ENCODE results near the gene KCNQ1.

KCNQ1 gene

DNA sequence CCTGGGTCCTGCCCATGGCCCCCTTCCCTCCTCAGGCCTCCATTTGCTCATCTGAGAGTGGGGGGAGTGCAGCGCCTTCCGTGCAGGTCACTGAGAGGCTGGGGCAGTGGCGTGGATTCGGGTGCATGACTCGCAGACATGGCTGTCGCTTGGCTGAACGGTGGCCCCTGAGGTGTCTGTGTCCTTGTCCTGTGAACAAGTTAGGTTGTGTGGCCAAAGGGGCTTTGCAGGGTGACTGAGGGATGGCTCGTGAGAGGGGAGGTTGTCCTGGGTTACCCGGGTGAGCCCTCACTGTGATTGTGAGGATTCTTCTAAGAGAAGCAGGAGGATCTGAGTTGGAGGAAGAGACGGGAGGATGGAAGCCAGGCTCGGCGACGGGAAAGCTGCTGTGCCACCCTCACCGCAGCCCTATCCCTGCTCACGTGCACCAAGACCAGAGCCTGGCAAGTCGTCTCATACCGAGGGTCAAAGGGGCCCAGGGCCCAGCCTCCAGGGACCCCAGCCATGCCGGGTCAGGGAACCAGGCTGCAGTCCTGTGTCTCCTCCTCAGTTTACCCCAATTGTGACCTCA lies 79.1 kb downstream of the KCNQ1 start:
- peaks cover 10% of the 10 kb centered on the region for H3K27me3 ChIP-seq (ENCODE audit: insufficient read depth, low read length)
- no peak overlapping the region for H2AFZ ChIP-seq (ENCODE audit: low read depth, low read length)
- no peaks in the 10 kb centered on the region for H3K9me3 ChIP-seq (ENCODE audit: low read length)
- H3K4me1 ChIP-seq (ENCODE audit: insufficient read depth, low read length) = no peaks in the 10 kb centered on the region
- no peak overlapping the region for H3K4me3 ChIP-seq (ENCODE audit: low read length)
- no peaks in the 10 kb centered on the region for H3K36me3 ChIP-seq (ENCODE audit: insufficient read depth, low read length)

GRCh38 chr11:2524446-2525165 lies 79.8 kb downstream of the KCNQ1 start:
- Histone ChIP-seq H3K36me3 (ENCODE audit: insufficient read depth, low read length) (no peaks in the 10 kb centered on the region), H2AFZ (ENCODE audit: low read depth, low read length) (no peak overlapping the region), H3K4me1 (ENCODE audit: insufficient read depth, low read length) (no peaks in the 10 kb centered on the region), H3K9me3 (ENCODE audit: low read length) (no peaks in the 10 kb centered on the region), H3K4me3 (ENCODE audit: low read length) (no peak overlapping the region), H3K27me3 (ENCODE audit: insufficient read depth, low read length) (peaks cover 12% of the 10 kb centered on the region)

DNA sequence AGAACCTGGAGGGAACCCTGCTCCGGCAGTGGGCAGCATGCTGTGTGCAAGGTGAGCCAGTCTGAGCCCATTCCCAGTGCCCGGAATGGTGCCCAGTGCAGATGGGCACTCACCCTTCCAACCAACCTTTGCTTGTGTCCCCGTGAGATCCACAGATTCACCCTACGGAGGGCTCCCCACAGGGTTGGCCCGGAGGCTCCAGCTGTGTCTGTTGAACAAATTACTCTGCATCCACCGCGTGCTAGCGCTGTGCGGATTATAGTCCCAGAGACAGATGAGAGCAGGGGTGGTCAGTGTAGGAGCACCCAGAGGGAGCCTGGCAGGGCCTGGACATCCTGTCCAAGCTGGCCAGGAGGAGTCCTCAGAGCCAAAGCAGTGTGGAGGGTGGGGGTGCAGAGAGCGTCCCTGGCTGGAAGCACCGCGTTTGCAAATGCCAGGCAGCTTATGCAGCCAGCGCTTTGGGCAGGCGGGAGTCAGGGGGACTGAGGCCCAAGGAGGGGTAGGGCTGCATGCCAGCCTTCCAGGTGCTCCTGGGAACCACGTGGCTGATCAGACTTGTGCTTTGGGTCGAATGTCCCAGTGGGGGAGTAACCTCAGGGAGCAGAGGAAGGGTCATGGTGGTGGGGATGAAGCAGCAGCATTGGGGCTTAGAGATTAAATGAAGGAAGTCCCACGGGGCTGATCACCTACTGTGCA lies 80.5 kb downstream of the KCNQ1 start:
- Histone ChIP-seq H3K27me3 (ENCODE audit: insufficient read depth, low read length) (peaks cover 17% of the 10 kb centered on the region), H3K9me3 (ENCODE audit: low read length) (no peaks in the 10 kb centered on the region), H2AFZ (ENCODE audit: low read depth, low read length) (no peak overlapping the region), H3K36me3 (ENCODE audit: insufficient read depth, low read length) (no peaks in the 10 kb centered on the region), H3K4me1 (ENCODE audit: insufficient read depth, low read length) (no peaks in the 10 kb centered on the region), H3K4me3 (ENCODE audit: low read length) (no peak overlapping the region)

- Histone ChIP-seq H3K4me3 (ENCODE audit: low read length) (no peak overlapping the region), H3K9me3 (ENCODE audit: low read length) (no peaks in the 10 kb centered on the region), H3K27me3 (ENCODE audit: insufficient read depth, low read length) (peaks cover 17% of the 10 kb centered on the region), H3K4me1 (ENCODE audit: insufficient read depth, low read length) (no peaks in the 10 kb centered on the region), H2AFZ (ENCODE audit: low read depth, low read length) (no peak overlapping the region), H3K36me3 (ENCODE audit: insufficient read depth, low read length) (no peaks in the 10 kb centered on the region)
Observed at GRCh38 chr11:2525941-2526807, 81.4 kb downstream of the KCNQ1 start.

GRCh38 chr11:2526808-2527381 lies 82.1 kb downstream of the KCNQ1 start:
- no peak overlapping the region for H2AFZ ChIP-seq (ENCODE audit: low read depth, low read length)
- H3K36me3 ChIP-seq (ENCODE audit: insufficient read depth, low read length) = no peaks in the 10 kb centered on the region
- no peaks in the 10 kb centered on the region for H3K4me1 ChIP-seq (ENCODE audit: insufficient read depth, low read length)
- H3K27me3 ChIP-seq (ENCODE audit: insufficient read depth, low read length) = peaks cover 17% of the 10 kb centered on the region
- H3K9me3 ChIP-seq (ENCODE audit: low read length) = no peaks in the 10 kb centered on the region
- H3K4me3 ChIP-seq (ENCODE audit: low read length) = no peak overlapping the region

DNA sequence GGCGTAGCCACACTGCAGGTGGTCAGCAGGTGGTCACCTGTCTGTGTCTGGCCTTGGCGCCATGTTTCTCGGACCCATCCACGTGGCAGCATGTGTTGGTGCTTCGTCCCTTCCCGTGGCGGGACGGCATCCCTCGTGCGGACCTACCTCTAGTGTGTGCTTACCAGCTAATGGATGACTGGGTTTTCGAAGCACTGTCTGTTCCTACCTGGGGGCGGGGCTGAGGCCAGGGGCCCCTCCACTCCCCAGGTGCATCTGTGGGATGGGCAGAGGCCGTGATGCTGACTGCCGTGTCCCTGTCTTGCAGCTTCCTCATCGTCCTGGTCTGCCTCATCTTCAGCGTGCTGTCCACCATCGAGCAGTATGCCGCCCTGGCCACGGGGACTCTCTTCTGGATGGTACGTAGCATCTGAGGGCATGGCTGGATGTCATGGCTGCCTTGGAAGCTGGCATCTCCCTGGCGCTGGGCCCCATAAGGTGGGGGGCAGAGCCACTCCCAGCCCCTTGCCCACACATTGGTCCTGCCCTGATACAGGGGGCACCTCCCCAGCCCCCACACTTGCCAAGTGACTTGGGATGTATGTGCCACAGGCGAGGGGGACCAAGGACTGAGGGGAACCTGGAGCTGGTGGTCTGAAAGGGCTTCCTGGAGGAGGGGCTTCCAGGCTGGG lies 82.9 kb downstream of the KCNQ1 start:
- Histone ChIP-seq H3K4me3 (ENCODE audit: low read length) (no peak overlapping the region), H3K9me3 (ENCODE audit: low read length) (no peaks in the 10 kb centered on the region), H2AFZ (ENCODE audit: low read depth, low read length) (no peak overlapping the region), H3K4me1 (ENCODE audit: insufficient read depth, low read length) (no peaks in the 10 kb centered on the region), H3K27me3 (ENCODE audit: insufficient read depth, low read length) (peaks cover 15% of the 10 kb centered on the region), H3K36me3 (ENCODE audit: insufficient read depth, low read length) (no peaks in the 10 kb centered on the region)

- Histone ChIP-seq H3K4me1 (ENCODE audit: insufficient read depth, low read length) (peaks cover 6% of the 10 kb centered on the region), H3K27me3 (ENCODE audit: insufficient read depth, low read length) (peaks cover 13% of the 10 kb centered on the region), H3K36me3 (ENCODE audit: insufficient read depth, low read length) (no peaks in the 10 kb centered on the region), H3K4me3 (ENCODE audit: low read length) (no peak overlapping the region), H3K9me3 (ENCODE audit: low read length) (no peaks in the 10 kb centered on the region), H2AFZ (ENCODE audit: low read depth, low read length) (no peak overlapping the region)
Observed at GRCh38 chr11:2528301-2529050, 83.7 kb downstream of the KCNQ1 start.

DNA sequence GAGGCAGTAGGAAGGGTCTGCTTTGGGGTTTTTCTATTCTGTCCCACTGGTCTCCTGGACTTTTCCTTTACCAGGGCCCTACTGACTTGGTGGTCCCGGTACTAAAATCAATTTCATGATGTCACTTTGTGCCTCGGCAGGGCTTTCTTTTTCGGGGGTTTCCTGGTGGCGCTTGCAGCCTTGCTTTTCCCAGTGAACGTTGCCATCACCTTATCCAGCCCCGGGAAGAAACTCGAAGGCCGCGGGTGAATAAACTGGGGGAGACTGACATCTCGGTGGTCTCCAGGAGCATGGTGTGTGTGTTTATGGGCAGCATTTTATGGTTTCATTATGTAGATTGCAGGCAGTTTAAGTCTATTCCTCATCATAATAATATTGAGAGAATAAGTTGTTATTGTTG lies 84.4 kb downstream of the KCNQ1 start:
- Histone ChIP-seq H3K27me3 (ENCODE audit: insufficient read depth, low read length) (peaks cover 13% of the 10 kb centered on the region), H3K4me1 (ENCODE audit: insufficient read depth, low read length) (peaks cover 12% of the 10 kb centered on the region), H3K36me3 (ENCODE audit: insufficient read depth, low read length) (no peaks in the 10 kb centered on the region), H2AFZ (ENCODE audit: low read depth, low read length) (no peak overlapping the region), H3K4me3 (ENCODE audit: low read length) (no peak overlapping the region), H3K9me3 (ENCODE audit: low read length) (no peaks in the 10 kb centered on the region)

GRCh38 chr11:2529636-2530035 lies 84.8 kb downstream of the KCNQ1 start:
- Histone ChIP-seq H2AFZ (ENCODE audit: low read depth, low read length) (no peak overlapping the region), H3K9me3 (ENCODE audit: low read length) (no peaks in the 10 kb centered on the region), H3K36me3 (ENCODE audit: insufficient read depth, low read length) (no peaks in the 10 kb centered on the region), H3K4me3 (ENCODE audit: low read length) (no peak overlapping the region), H3K4me1 (ENCODE audit: insufficient read depth, low read length) (peaks cover 15% of the 10 kb centered on the region), H3K27me3 (ENCODE audit: insufficient read depth, low read length) (peaks cover 13% of the 10 kb centered on the region)

DNA sequence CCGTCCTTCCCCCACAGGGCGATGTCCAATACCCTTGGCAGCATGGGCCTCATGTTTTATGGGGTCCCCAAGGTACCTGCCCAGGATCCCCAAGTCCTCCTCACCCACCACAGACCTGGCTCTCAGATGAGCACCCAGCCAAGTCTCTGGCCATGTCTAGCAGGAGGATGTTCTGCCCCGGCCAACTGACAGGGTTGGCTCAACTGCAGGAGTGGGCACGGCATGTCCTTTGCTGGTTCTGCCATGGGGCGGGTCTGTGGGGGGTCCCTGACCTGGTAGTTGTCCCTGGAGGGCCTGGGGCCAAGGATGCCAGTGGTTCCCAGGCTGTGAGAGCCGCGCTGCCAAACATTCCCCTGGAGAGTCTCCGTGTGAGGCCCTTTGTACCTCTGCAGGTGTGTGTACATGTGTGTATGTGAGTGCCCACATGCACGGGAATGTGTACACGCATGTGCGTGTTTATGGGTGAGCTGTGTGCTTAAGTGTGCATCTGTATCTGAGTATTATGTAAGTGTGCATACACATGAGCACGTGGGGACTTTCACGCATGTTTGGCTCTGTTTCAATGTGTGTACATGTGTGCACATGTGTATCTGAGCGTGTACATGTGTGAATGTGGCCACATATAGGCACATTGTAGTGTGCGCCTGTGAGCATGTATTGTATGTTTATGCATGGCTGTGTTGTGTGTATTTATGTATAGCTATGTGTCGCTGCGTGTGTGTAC lies 85.5 kb downstream of the KCNQ1 start:
- peaks cover 13% of the 10 kb centered on the region for H3K27me3 ChIP-seq (ENCODE audit: insufficient read depth, low read length)
- H2AFZ ChIP-seq (ENCODE audit: low read depth, low read length) = no peak overlapping the region
- no peaks in the 10 kb centered on the region for H3K9me3 ChIP-seq (ENCODE audit: low read length)
- peaks cover 15% of the 10 kb centered on the region for H3K4me1 ChIP-seq (ENCODE audit: insufficient read depth, low read length)
- H3K4me3 ChIP-seq (ENCODE audit: low read length) = no peak overlapping the region
- H3K36me3 ChIP-seq (ENCODE audit: insufficient read depth, low read length) = no peaks in the 10 kb centered on the region

- Histone ChIP-seq H3K4me3 (ENCODE audit: low read length) (no peak overlapping the region), H3K36me3 (ENCODE audit: insufficient read depth, low read length) (no peaks in the 10 kb centered on the region), H3K9me3 (ENCODE audit: low read length) (no peaks in the 10 kb centered on the region), H3K4me1 (ENCODE audit: insufficient read depth, low read length) (peaks cover 15% of the 10 kb centered on the region), H3K27me3 (ENCODE audit: insufficient read depth, low read length) (peaks cover 13% of the 10 kb centered on the region), H2AFZ (ENCODE audit: low read depth, low read length) (no peak overlapping the region)
Observed at GRCh38 chr11:2530855-2531200, 86.0 kb downstream of the KCNQ1 start.
